HepG2 (cell line): ENCODE measurements around the gene TK1. TPM values are rescaled to one million over a fixed set of nuclear protein-coding genes. Genes with fewer than 3 reads are reported as not detected.

Experiments
- BCL6 ChIP-seq: IDR thresholded peaks from 2 replicates; pipeline ENCODE4 v1.6.1; 2016; ENCODE audit warnings: missing genetic modification reagents, missing compliant biosample characterization
- CENPBD1 ChIP-seq: sonication (generic); formaldehyde crosslinking; IDR thresholded peaks from 2 replicates; pipeline ENCODE4 v1.8.0; 2022; ENCODE audit warnings: missing genetic modification reagents, low read depth, mild to moderate bottlenecking, borderline replicate concordance
- DRAP1 ChIP-seq: IDR thresholded peaks from 2 replicates; pipeline ENCODE4 v1.6.1; 2016; ENCODE audit warnings: missing genetic modification reagents, missing compliant biosample characterization
- HBP1 ChIP-seq: IDR thresholded peaks from 2 replicates; pipeline ENCODE4 v1.6.1; 2016; ENCODE audit warnings: low read depth, control low read depth
- HHEX ChIP-seq: IDR thresholded peaks from 2 replicates; pipeline ENCODE4 v1.6.1; 2016; ENCODE audit warnings: control low read depth
- HMG20A ChIP-seq: IDR thresholded peaks from 2 replicates; pipeline ENCODE4 v1.6.1; 2016; ENCODE audit warnings: borderline replicate concordance
- IRF1 ChIP-seq: sonication (generic); formaldehyde crosslinking; IDR thresholded peaks from 2 replicates; pipeline ENCODE4 v1.4.0; 2020; ENCODE audit warnings: low read depth, mild to moderate bottlenecking, missing genetic modification reagents
- MYPOP ChIP-seq: sonication (generic); formaldehyde crosslinking; IDR thresholded peaks from 2 replicates; pipeline ENCODE4 v1.8.1; 2023; ENCODE audit warnings: mild to moderate bottlenecking, moderate library complexity, missing genetic modification reagents
- PAX8 ChIP-seq: sonication (generic); formaldehyde crosslinking; IDR thresholded peaks from 2 replicates; pipeline ENCODE4 v1.8.0; 2022; ENCODE audit warnings: mild to moderate bottlenecking, missing genetic modification reagents, borderline replicate concordance
- SRF ChIP-seq: IDR thresholded peaks from 2 replicates; pipeline ENCODE4 v1.6.1; 2011; ENCODE audit warnings: mild to moderate bottlenecking, low read depth, low read length, moderate library complexity
- ZHX2 ChIP-seq, 2 experiments: sonication (generic) in 1 of 2; formaldehyde crosslinking in 1 of 2; IDR thresholded peaks; 2 replicates each; pipeline versions ENCODE4 v1.6.1 to v1.9.0; 2014 to 2022; ENCODE audit warnings: antibody characterized with exemption in 1 of 2, borderline replicate concordance in 1 of 2, inconsistent platforms in 1 of 2, low read depth in 1 of 2, missing genetic modification reagents in 1 of 2
- ZNF10 ChIP-seq: sonication (generic); formaldehyde crosslinking; IDR thresholded peaks from 2 replicates; pipeline ENCODE4 v1.4.0; 2020; ENCODE audit warnings: mild to moderate bottlenecking, low read depth, missing genetic modification reagents, borderline replicate concordance
- ZNF124 ChIP-seq: sonication (generic); formaldehyde crosslinking; IDR thresholded peaks from 2 replicates; pipeline ENCODE4 v1.4.0; 2020; ENCODE audit warnings: missing genetic modification reagents
- ZNF225 ChIP-seq: sonication (generic); formaldehyde crosslinking; IDR thresholded peaks from 2 replicates; pipeline ENCODE4 v1.4.0; 2020; ENCODE audit warnings: mild to moderate bottlenecking, missing genetic modification reagents
- ZNF30 ChIP-seq: sonication (generic); formaldehyde crosslinking; IDR thresholded peaks from 2 replicates; pipeline ENCODE4 v1.5.0; 2020; ENCODE audit warnings: mild to moderate bottlenecking, missing genetic modification reagents
- ZNF567 ChIP-seq: sonication (generic); formaldehyde crosslinking; IDR thresholded peaks from 2 replicates; pipeline ENCODE4 v1.8.1; 2023; ENCODE audit warnings: mild to moderate bottlenecking, missing genetic modification reagents, borderline replicate concordance
- ZNF576 ChIP-seq: sonication (generic); formaldehyde crosslinking; IDR thresholded peaks from 2 replicates; pipeline ENCODE4 v1.4.0; 2020; ENCODE audit warnings: mild to moderate bottlenecking, missing genetic modification reagents
- ZNF619 ChIP-seq: sonication (generic); formaldehyde crosslinking; IDR thresholded peaks from 2 replicates; pipeline ENCODE4 v1.4.0; 2020; ENCODE audit warnings: mild to moderate bottlenecking, missing genetic modification reagents
- polyA plus RNA-seq, 8 experiments: library from polyadenylated mRNA; depleted of rRNA in 3 of 8; stranded (reverse) in 7 of 8; unstranded in 1 of 8; fragments of >200 nt; fragmentation: Illumina TruSeq in 4 of 8; extraction: Trizol in 4 of 8; gene quantifications; 2 replicates each; pipeline versions ENCODE4 v1.2.1 to v1.2.3, GENCODE V29; 2011 to 2016; ENCODE audit warnings: low read depth in 4 of 8, missing spikeins in 1 of 8, mixed read lengths in 1 of 8; ENCODE audit not compliant: insufficient read depth in 1 of 8
- total RNA-seq, 5 experiments: library from RNA; depleted of rRNA; stranded (reverse); fragments of >200 nt; fragmentation: Illumina TruSeq; extraction: Trizol; gene quantifications; 2 replicates each; pipeline ENCODE4 v1.2.3, GENCODE V29; 2016; ENCODE audit warnings: low read depth in 1 of 5

Gene TK1
- total and polyA plus RNA-seq, 2 of the 13 experiments (the other 11 are each of a cell fraction or from before 2014, with no cell fraction given) = 45.0 to 96.0 TPM

GRCh38 chr17:78127888-78128550 is 58.8 kb downstream of the TK1 start (continued):
- no peak for TF ChIP-seq ZHX2 (IDR thresholded peaks at IDR 0.05; ENCODE audit: low read depth)
- no peak for TF ChIP-seq ZHX2 (CRISPR knock-in tag; IDR thresholded peaks at IDR 0.05; ENCODE audit: borderline replicate concordance)
- no peak for TF ChIP-seq IRF1 (CRISPR knock-in tag)
- no peak for TF ChIP-seq ZNF576 (CRISPR knock-in tag)
- no peak; the same call in 1 of the 2 replicates for TF ChIP-seq HBP1
- peak; percentile 6; the same call in 1 of the 2 replicates for TF ChIP-seq BCL6 (CRISPR knock-in tag)
- no peak for TF ChIP-seq ZNF567 (CRISPR knock-in tag)
- no peak for TF ChIP-seq CENPBD1 (CRISPR knock-in tag)
- no peak for TF ChIP-seq ZNF30 (CRISPR knock-in tag)
- TF ChIP-seq PAX8 (CRISPR knock-in tag) = no peak; the same call in 1 of the 2 replicates
- no peak for TF ChIP-seq HMG20A (CRISPR knock-in tag)
- TF ChIP-seq HHEX (CRISPR knock-in tag) = no peak
- TF ChIP-seq MYPOP (CRISPR knock-in tag) = 0 out of 2 replicates have a peak, but pooled peaks have one; percentile 4
- no peak for TF ChIP-seq ZNF619 (CRISPR knock-in tag)
- 0 out of 2 replicates have a peak, but pooled peaks have one; percentile 8 for TF ChIP-seq DRAP1
- TF ChIP-seq ZNF10 (CRISPR knock-in tag) = no peak
- no peak for TF ChIP-seq SRF
- no peak; the same call in 1 of the 2 replicates for TF ChIP-seq ZNF124 (CRISPR knock-in tag)
- no peak for TF ChIP-seq ZNF225
